ENCODE data around the gene PPP1R13B.

PPP1R13B gene

DNA sequence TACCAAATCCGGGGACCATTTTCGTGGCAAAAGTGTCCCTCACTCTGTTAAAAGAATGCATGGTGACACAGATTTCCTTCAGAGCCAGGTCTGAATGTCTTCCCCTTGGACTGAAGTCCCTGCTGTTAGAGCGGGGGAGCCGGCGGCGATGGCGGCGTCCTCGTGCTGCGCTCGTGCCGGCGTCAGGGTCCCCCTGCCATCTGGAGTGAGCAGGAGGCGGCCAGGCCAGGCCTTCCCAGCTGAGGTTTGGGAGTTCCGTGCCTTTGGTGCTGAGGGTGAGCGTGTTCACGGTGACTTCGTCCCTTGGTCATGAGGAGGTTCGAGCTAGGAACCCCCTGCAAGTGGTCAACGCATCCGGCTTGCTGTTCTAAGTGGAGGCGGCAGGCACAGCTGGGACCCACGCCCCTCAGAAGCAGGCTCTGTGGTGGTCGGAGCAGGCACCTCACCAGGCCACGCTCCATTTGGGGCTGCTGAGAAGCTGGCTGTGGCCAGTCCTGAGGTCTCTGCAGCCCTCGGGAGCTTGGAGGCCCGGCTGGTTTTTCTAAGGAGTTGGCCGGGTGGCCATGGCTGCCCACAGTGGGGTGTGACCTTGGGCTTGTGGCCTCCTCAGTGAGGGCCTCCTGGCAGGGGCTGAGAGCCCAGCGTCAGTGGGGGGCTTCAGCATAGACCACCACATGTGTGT, 122.2 kb downstream of the PPP1R13B start:
- DNase-seq (ENCODE audit: low read depth): no peak
- TF ChIP-seq, protein P1, sequence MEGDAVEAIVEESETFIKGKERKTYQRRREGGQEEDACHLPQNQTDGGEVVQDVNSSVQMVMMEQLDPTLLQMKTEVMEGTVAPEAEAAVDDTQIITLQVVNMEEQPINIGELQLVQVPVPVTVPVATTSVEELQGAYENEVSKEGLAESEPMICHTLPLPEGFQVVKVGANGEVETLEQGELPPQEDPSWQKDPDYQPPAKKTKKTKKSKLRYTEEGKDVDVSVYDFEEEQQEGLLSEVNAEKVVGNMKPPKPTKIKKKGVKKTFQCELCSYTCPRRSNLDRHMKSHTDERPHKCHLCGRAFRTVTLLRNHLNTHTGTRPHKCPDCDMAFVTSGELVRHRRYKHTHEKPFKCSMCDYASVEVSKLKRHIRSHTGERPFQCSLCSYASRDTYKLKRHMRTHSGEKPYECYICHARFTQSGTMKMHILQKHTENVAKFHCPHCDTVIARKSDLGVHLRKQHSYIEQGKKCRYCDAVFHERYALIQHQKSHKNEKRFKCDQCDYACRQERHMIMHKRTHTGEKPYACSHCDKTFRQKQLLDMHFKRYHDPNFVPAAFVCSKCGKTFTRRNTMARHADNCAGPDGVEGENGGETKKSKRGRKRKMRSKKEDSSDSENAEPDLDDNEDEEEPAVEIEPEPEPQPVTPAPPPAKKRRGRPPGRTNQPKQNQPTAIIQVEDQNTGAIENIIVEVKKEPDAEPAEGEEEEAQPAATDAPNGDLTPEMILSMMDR (IDR thresholded peaks at IDR 0.05; ENCODE audit: insufficient read depth, low read depth, low read length, missing control alignments): no peak
- no peak overlapping the region for H3K4me3 ChIP-seq (ENCODE audit: low read length)

DNA sequence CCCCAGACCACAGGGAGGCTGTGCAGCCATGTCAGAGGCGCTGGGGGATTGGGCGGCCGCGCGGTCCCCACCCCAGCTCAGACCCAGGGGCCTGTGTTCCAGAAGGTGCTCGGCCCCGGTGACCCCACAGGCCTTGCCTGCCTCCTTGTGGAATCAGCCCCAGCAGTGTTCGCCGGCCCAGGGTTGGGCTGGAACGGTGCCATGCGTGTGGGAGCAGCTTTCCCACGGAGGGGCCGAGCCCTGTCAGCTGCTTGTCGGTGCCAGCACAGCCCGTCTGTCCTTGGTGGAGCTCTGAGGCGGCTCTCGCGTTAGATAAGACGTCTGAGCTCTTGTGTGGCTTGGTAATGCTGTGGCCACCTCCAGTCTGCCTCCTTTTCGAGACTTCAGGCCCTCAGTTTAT, 123.3 kb downstream of the PPP1R13B start:
- TF ChIP-seq, protein P1 (IDR thresholded peaks at IDR 0.05; ENCODE audit: insufficient read depth, low read depth, low read length, missing control alignments): no peak
- no peak overlapping the region for H3K4me3 ChIP-seq (ENCODE audit: low read length)
- no peak for DNase-seq (ENCODE audit: low read depth)

DNA sequence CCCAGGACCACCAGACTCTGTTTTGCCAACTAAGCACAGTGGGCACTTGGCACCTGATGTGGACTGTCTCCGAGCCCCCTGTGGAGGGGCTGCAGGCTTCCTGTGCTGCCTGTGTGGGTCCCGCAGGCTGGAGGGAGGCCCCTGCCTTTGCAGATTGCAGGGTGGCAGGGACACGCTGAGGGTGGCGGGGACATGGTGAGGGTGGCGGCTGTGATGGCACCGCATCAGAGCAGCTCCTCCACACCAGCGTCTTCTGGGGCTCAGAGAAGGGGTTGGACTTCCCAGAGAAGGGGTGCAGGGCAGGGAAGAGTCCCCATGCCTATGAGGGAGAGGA, 123.7 kb downstream of the PPP1R13B start:
- H3K4me3 ChIP-seq (ENCODE audit: low read length): no peak overlapping the region
- TF ChIP-seq, protein P1 (IDR thresholded peaks at IDR 0.05; ENCODE audit: insufficient read depth, low read depth, low read length, missing control alignments): no peak
- DNase-seq (ENCODE audit: low read depth): no peak

DNA sequence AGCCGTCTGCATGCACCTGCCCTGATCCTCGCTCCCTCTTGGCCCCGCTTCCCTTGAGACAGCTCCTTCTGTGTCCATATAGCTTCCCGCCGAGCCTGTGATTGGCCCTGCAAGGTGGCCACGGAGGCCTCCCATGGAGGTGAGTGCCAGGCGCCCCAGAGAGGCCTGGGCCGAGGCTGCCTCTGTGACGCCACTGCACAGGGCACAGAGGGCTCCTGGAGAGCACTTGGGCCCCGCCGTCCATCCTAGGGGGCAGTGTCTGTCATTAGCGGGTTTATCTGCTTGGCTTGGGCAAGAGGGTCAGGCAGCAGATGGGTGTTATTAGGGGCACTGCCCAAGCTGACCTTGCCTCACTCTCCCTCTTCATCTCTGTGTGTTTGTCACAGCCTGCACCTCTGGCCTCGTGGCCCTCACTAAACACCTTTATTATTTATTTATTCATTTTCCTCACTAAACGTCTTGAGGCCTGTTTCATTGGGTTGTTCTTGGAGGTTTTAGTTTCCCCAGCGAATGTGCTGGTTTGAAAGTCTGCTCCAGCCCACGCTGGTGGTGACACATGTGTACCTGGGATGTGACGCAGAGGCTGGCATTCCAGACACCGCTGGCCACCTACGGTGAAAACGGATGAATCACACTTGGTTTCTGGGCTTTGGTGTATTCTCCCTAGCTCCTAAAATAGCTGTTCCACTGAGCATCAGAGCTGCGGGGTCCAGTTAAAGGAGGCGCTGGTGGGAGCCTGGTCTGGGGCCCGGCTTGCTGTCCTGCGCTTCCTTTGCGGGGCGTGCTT, 125.8 kb downstream of the PPP1R13B start:
- H3K4me3 ChIP-seq (ENCODE audit: low read length): no peak overlapping the region
- DNase-seq (ENCODE audit: low read depth): peak; percentile 88
- TF ChIP-seq, protein P1 (IDR thresholded peaks at IDR 0.05; ENCODE audit: insufficient read depth, low read depth, low read length, missing control alignments): no peak

DNA sequence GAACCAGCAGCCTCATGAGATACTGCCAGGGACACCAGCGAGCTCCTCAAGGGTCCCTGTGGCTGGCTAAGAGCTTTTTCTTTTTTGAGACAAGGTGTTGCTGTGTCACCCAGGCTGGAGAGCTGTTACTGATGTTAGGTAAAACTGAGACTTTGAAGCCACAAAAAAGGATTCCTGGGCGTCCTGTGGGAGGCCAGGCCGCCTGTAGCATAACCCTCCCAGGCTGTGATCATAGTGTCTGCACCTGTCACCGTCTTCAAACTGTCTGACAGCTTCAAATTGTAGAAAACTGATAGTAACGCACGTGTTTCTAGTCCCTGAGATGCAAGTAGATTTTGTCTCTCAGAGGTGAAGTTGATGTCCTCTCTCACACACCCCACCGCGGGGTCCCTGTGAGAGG, 127.6 kb downstream of the PPP1R13B start:
- TF ChIP-seq, protein P1 (IDR thresholded peaks at IDR 0.05; ENCODE audit: insufficient read depth, low read depth, low read length, missing control alignments): no peak
- H3K4me3 ChIP-seq (ENCODE audit: low read length): no peak overlapping the region
- DNase-seq (ENCODE audit: low read depth): no peak

DNA sequence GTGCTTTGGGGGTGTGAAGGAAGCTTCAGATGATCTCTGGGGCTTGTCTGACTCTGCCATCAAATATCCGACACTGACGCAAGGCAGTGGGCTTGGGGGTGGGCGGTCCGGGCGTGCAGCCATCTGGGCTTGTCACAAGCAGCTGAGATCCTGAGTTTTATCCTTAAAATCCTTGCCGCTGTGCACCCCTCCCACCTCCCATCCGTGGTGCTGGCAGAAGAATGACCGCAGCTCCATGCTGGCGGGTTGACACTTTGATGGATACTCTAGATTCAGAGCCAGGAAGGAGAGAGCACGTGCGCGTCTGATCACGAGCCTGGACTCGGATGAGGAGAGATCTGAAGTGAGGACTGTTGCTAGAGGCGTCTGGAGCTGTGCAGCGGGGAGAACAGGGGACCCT, 128.8 kb downstream of the PPP1R13B start:
- TF ChIP-seq, protein P1 (IDR thresholded peaks at IDR 0.05; ENCODE audit: insufficient read depth, low read depth, low read length, missing control alignments): no peak
- no peak overlapping the region for H3K4me3 ChIP-seq (ENCODE audit: low read length)
- no peak for DNase-seq (ENCODE audit: low read depth)

Data from epithelial cell of esophagus (primary cell).